Measurements from ENCODE around the gene OGT.
"Not testable (repeated sequence)": the region's sequence is repeated elsewhere in the genome, so short reads cannot be mapped to it uniquely, and the experiment has no call there.

The OGT gene

DNA sequence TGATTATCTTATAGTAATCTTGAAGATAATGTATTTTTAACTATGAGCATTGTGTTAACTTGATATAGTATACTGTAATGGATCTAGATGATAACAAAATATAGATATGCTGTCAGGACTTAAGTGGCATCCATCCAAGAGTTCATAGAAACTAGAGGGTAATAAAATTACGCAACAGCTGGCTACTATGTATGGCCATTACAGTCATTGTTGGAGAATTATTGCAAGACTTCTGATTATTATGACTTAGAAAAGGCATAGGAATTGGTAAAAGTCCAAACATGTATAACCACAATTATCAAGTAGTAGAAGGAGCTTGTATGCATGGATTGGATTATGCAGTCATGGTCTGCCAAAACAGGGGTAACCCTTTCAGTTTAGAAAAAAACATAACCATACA lies 9.5 kb downstream of the OGT start:
- Histone ChIP-seq H3K9me3 (ENCODE audit: control insufficient read depth, insufficient read depth, low read length) (peaks cover 3% of the 10 kb centered on the region), H3K4me1 (ENCODE audit: control insufficient read depth, insufficient read depth, low read length) (peaks cover 7% of the 10 kb centered on the region), H3K27me3 (ENCODE audit: control insufficient read depth, insufficient read depth, low read length) (no peaks in the 10 kb centered on the region), H3K9ac (ENCODE audit: low read depth, low read length) (no peak overlapping the region), H3K36me3 (ENCODE audit: control insufficient read depth, insufficient read depth, low read length) (peaks cover 2% of the 10 kb centered on the region), H3K4me3 (ENCODE audit: low read depth, low read length) (no peak overlapping the region)

DNA sequence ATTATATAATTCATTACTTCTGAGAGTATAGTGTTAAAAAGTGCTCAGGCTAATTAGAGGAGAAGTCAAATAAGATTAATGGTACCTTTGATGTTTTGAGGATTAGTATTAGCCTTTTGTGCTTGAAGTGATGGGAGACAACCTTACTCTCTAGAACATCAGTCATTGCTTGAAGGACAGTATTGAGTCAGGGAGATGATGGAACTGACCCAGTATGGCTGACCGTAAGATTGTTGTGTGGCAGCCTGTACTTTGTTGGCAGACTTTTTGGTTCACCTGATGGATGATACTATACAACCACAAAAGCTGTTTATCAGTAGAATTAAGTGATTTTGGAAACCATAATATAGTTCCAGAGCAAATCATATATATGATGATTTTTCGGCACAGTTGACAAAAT lies 9.9 kb downstream of the OGT start:
- Histone ChIP-seq H3K27me3 (ENCODE audit: control insufficient read depth, insufficient read depth, low read length) (no peaks in the 10 kb centered on the region), H3K9me3 (ENCODE audit: control insufficient read depth, insufficient read depth, low read length) (peaks cover 3% of the 10 kb centered on the region)

DNA sequence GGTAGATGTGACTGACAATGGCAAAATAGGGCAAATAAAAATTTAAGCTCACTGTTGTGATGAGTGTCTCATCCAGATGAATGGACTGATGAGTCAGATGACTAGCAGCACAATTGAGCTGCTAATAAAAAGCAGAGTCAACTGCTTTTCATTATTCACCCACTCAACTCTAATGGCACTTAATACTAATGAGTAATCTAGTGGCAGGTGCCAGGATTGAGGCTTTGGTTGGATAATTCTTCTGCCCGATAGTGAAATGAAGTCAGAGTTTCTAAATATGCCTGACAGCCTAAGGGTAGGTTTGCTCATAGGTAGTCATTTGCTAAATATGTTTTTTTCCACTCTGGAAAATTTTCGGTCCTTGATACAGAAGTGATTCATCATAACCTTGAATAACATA lies 10.4 kb downstream of the OGT start:
- peaks cover 2% of the 10 kb centered on the region for H3K36me3 ChIP-seq (ENCODE audit: control insufficient read depth, insufficient read depth, low read length)
- H3K4me1 ChIP-seq (ENCODE audit: control insufficient read depth, insufficient read depth, low read length), result peaks cover 7% of the 10 kb centered on the region
- H3K27me3 ChIP-seq (ENCODE audit: control insufficient read depth, insufficient read depth, low read length), result no peaks in the 10 kb centered on the region
- no peak overlapping the region for H3K9ac ChIP-seq (ENCODE audit: low read depth, low read length)
- H3K4me3 ChIP-seq (ENCODE audit: low read depth, low read length), result no peak overlapping the region
- peaks cover 3% of the 10 kb centered on the region for H3K9me3 ChIP-seq (ENCODE audit: control insufficient read depth, insufficient read depth, low read length)

More for the DNA sequence above, 9.9 kb downstream of the OGT start:
- Histone ChIP-seq H3K9ac (ENCODE audit: low read depth, low read length) (no peak overlapping the region), H3K4me3 (ENCODE audit: low read depth, low read length) (no peak overlapping the region), H3K36me3 (ENCODE audit: control insufficient read depth, insufficient read depth, low read length) (peaks cover 2% of the 10 kb centered on the region), H3K4me1 (ENCODE audit: control insufficient read depth, insufficient read depth, low read length) (peaks cover 7% of the 10 kb centered on the region)

DNA sequence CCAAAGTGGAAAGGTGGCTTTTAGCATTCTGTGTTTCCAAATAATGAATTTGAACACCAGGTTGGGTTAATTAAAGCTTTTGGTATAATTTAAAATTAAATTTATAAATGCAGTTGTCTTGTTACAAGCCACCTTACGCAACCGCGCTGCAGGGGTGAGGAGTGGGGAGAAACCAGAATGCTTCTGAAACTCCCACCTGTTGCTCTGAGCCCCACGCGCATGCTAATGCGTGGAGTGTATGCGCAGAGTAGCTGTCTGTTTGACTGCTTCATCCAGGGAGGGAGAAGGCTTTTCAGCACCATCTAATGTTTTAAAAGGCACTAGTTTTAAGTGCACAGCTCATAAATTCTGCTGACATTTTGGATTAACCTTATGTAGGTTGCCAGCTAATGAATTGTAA lies 12.5 kb downstream of the OGT start:
- peaks cover 2% of the 10 kb centered on the region for H3K36me3 ChIP-seq (ENCODE audit: control insufficient read depth, insufficient read depth, low read length)
- no peak overlapping the region for H3K9ac ChIP-seq (ENCODE audit: low read depth, low read length)
- peaks cover 3% of the 10 kb centered on the region for H3K9me3 ChIP-seq (ENCODE audit: control insufficient read depth, insufficient read depth, low read length)
- H3K27me3 ChIP-seq (ENCODE audit: control insufficient read depth, insufficient read depth, low read length), result no peaks in the 10 kb centered on the region
- H3K4me3 ChIP-seq (ENCODE audit: low read depth, low read length), result no peak overlapping the region
- H3K4me1 ChIP-seq (ENCODE audit: control insufficient read depth, insufficient read depth, low read length), result peaks cover 5% of the 10 kb centered on the region

DNA sequence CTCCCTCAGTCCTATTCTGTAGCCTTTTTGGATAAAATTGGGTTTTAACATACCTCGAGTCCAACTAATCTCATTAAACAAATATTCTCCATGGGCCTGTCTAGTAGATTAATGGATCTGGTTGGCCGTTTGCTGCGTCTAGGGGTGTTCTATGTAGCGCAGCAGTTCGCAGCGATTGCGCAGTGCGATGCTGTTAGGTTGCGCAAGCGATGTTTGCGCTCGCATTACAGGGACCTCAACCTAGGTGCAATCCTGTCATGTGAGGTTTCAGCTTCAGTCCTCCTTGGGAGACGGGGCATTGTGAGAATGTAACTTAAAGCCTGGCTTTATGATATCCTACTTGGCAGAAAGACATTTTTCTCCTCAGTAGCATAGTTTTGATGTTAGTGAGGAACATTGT lies 14.0 kb downstream of the OGT start:
- peaks cover 3% of the 10 kb centered on the region for H3K9me3 ChIP-seq (ENCODE audit: control insufficient read depth, insufficient read depth, low read length)
- no peak overlapping the region for H3K4me3 ChIP-seq (ENCODE audit: low read depth, low read length)
- H3K27me3 ChIP-seq (ENCODE audit: control insufficient read depth, insufficient read depth, low read length), result no peaks in the 10 kb centered on the region
- H3K36me3 ChIP-seq (ENCODE audit: control insufficient read depth, insufficient read depth, low read length), result peaks cover 2% of the 10 kb centered on the region
- H3K4me1 ChIP-seq (ENCODE audit: control insufficient read depth, insufficient read depth, low read length), result peaks cover 3% of the 10 kb centered on the region
- H3K9ac ChIP-seq (ENCODE audit: low read depth, low read length), result no peak overlapping the region

DNA sequence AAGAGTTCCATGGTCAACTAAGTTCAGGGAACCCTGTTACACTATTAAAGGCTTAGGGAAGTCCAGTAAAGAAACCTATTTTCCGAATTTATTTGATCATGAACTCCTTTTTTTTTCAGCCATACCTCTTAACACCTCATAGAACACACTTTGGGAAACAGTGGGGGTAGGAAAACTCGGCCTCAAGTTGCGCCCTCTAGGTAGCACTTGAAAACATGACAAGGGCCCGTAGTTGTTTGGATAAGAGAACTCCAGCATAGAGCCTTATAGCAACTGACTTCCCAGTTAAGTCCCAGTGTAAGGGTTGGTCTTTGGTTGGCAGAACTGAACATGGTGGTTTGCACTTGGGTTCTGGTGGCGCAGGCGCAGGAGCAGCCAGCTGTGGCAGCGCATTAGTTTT lies 14.4 kb downstream of the OGT start:
- no peak overlapping the region for H3K9ac ChIP-seq (ENCODE audit: low read depth, low read length)

DNA sequence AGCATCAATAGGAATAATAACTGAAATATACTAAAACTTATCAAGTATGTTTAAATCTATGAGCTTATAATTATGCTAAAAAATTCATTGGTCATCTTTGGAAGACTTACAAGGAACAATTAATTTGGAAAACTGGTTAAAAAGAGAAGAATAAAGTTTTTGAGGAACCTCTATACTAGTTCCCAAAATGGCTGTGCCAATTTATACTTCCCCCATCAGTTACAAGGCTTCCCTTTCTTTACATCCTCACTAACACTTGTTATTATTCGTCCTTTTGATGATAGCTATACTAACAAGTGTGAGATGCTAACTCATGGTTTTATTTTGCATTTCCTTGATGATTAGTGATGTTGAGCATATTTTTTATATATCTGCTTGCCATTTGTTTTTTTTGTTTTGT lies 17.1 kb downstream of the OGT start:
- Histone ChIP-seq H3K27me3 (ENCODE audit: control insufficient read depth, insufficient read depth, low read length) (no peaks in the 10 kb centered on the region), H3K9me3 (ENCODE audit: control insufficient read depth, insufficient read depth, low read length) (peaks cover 3% of the 10 kb centered on the region), H3K4me3 (ENCODE audit: low read depth, low read length) (no peak overlapping the region), H3K4me1 (ENCODE audit: control insufficient read depth, insufficient read depth, low read length) (no peaks in the 10 kb centered on the region), H3K9ac (ENCODE audit: low read depth, low read length) (no peak overlapping the region), H3K36me3 (ENCODE audit: control insufficient read depth, insufficient read depth, low read length) (peaks cover 2% of the 10 kb centered on the region)

More for the DNA sequence above, 14.4 kb downstream of the OGT start:
- Histone ChIP-seq H3K9me3 (ENCODE audit: control insufficient read depth, insufficient read depth, low read length) (peaks cover 3% of the 10 kb centered on the region), H3K4me1 (ENCODE audit: control insufficient read depth, insufficient read depth, low read length) (peaks cover 3% of the 10 kb centered on the region), H3K27me3 (ENCODE audit: control insufficient read depth, insufficient read depth, low read length) (no peaks in the 10 kb centered on the region), H3K4me3 (ENCODE audit: low read depth, low read length) (no peak overlapping the region), H3K36me3 (ENCODE audit: control insufficient read depth, insufficient read depth, low read length) (peaks cover 2% of the 10 kb centered on the region)

DNA sequence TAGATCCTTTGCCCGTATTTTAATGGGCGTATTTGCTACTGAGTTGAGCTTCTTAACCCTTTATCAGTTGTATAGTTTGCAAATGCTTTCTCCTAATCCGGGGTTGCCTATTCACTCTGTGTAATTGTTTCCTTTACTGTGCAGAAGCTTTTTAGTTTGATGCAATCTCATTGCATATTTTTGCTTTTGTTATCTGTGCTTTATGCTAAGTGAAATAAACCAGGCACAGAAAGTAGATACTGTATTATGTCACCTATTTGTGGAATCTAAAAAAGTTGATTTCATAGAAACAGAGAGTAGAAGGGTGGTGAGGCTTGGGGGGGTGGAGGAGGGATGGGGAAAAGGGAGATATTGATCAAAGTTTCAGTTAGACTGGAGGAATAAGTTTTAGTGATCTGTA lies 17.7 kb downstream of the OGT start:
- Histone ChIP-seq H3K4me1 (ENCODE audit: control insufficient read depth, insufficient read depth, low read length) (no peaks in the 10 kb centered on the region), H3K9ac (ENCODE audit: low read depth, low read length) (no peak overlapping the region), H3K36me3 (ENCODE audit: control insufficient read depth, insufficient read depth, low read length) (peaks cover 2% of the 10 kb centered on the region)

DNA sequence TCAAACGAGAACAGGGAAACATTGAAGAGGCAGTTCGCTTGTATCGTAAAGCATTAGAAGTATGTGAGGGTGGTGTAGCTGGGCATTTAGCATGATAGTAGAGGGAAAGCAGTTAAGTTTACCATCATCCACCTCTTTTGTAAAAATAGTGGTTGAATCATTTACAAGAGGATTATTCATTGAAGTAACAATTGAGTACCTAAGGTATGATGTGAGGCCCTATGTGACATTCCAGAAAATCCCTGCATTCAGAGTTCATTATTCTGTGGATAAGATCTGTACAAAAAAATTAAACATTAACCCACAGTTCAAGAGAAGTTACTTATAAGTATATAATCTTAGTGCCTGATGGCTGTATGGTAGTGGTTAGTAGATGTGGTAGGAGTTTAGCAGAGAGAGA lies 23.1 kb downstream of the OGT start:
- Histone ChIP-seq H3K9ac (ENCODE audit: low read depth, low read length) (no peak overlapping the region), H3K27me3 (ENCODE audit: control insufficient read depth, insufficient read depth, low read length) (no peaks in the 10 kb centered on the region), H3K4me3 (ENCODE audit: low read depth, low read length) (no peak overlapping the region), H3K36me3 (ENCODE audit: control insufficient read depth, insufficient read depth, low read length) (peaks cover 13% of the 10 kb centered on the region), H3K4me1 (ENCODE audit: control insufficient read depth, insufficient read depth, low read length) (no peaks in the 10 kb centered on the region), H3K9me3 (ENCODE audit: control insufficient read depth, insufficient read depth, low read length) (no peaks in the 10 kb centered on the region)

More for the DNA sequence above, 17.7 kb downstream of the OGT start:
- H3K4me3 ChIP-seq (ENCODE audit: low read depth, low read length), result no peak overlapping the region
- H3K27me3 ChIP-seq (ENCODE audit: control insufficient read depth, insufficient read depth, low read length), result no peaks in the 10 kb centered on the region
- peaks cover under 1% of the 10 kb centered on the region for H3K9me3 ChIP-seq (ENCODE audit: control insufficient read depth, insufficient read depth, low read length)

DNA sequence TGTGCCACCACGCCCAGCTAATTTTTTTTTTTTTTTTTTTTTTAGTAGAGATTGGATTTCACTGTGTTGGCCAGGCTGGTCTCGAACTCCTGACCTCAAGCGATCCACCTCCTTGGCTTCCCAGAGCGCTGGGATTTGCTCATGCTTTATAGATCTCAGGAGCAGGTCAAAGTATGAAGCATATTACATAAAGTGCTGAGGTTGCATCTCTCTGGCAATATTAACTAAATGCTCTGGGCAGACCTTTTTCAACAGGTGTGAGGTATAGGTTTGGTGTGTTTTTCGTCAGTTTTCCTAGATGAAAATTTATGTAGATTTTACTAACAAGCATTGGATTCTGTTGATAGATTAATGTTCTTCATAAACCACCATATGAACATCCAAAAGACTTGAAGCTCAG lies 26.0 kb downstream of the OGT start:
- no peaks in the 10 kb centered on the region for H3K9me3 ChIP-seq (ENCODE audit: control insufficient read depth, insufficient read depth, low read length)
- no peak overlapping the region for H3K4me3 ChIP-seq (ENCODE audit: low read depth, low read length)

DNA sequence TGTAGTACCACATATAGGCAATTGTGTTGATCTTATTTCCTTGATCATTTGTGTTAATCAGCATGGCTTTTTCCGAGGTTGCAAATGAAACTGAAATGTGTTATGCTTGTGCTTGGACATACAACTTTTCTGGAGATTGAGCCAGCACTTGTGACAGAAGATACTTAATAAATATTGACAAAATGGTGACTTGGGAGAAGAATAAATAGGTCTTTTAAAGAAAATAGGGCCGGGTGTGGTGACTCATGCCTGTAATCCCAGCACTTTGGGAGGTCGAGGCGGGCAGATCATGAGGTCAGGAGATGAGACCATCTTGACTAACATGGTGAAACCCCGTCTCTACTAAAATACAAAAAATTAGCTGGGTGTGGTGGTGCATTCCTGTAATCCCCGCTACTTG lies 26.9 kb downstream of the OGT start:
- not testable (repeated sequence) for H3K4me1 ChIP-seq (ENCODE audit: control insufficient read depth, insufficient read depth, low read length); H3K4me3 ChIP-seq (ENCODE audit: low read depth, low read length); H3K9ac ChIP-seq (ENCODE audit: low read depth, low read length); H3K9me3 ChIP-seq (ENCODE audit: control insufficient read depth, insufficient read depth, low read length); H3K27me3 ChIP-seq (ENCODE audit: control insufficient read depth, insufficient read depth, low read length)
- H3K36me3 ChIP-seq (ENCODE audit: control insufficient read depth, insufficient read depth, low read length), result peaks cover 27% of the 10 kb centered on the region

More for the DNA sequence above, 26.0 kb downstream of the OGT start:
- Histone ChIP-seq H3K9ac (ENCODE audit: low read depth, low read length) (no peak overlapping the region), H3K4me1 (ENCODE audit: control insufficient read depth, insufficient read depth, low read length) (no peaks in the 10 kb centered on the region), H3K36me3 (ENCODE audit: control insufficient read depth, insufficient read depth, low read length) (peaks cover 22% of the 10 kb centered on the region), H3K27me3 (ENCODE audit: control insufficient read depth, insufficient read depth, low read length) (no peaks in the 10 kb centered on the region)

DNA sequence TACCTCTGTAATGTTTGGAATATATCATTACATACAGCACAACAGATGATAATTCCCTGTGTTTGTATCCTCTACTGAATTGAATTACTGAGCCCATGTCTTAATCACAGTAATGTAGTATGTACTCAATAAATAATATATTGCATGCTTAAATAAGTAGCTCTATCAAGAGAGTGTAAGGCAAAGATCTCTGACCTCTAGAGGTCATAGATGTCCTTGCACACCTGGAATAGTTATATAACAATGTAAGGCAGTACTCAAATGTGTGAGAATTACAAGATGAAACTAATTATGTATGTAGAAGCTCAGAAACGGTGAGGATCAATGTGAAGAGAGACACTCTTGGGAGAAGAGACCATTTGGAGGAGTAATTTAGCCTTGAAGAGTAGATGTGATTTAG lies 31.0 kb downstream of the OGT start:
- H3K9me3 ChIP-seq (ENCODE audit: control insufficient read depth, insufficient read depth, low read length), result no peaks in the 10 kb centered on the region
- peaks cover 29% of the 10 kb centered on the region for H3K36me3 ChIP-seq (ENCODE audit: control insufficient read depth, insufficient read depth, low read length)
- H3K9ac ChIP-seq (ENCODE audit: low read depth, low read length), result no peak overlapping the region
- H3K4me1 ChIP-seq (ENCODE audit: control insufficient read depth, insufficient read depth, low read length), result no peaks in the 10 kb centered on the region
- no peak overlapping the region for H3K4me3 ChIP-seq (ENCODE audit: low read depth, low read length)
- H3K27me3 ChIP-seq (ENCODE audit: control insufficient read depth, insufficient read depth, low read length), result no peaks in the 10 kb centered on the region

Data from iPS-15b (cell line).